Measurements from ENCODE around the gene ZKSCAN3. TPM values are rescaled to one million over a fixed set of nuclear protein-coding genes. Genes with fewer than 3 reads are reported as not detected.
"Not testable (repeated sequence)": the region's sequence is repeated elsewhere in the genome, so short reads cannot be mapped to it uniquely, and the experiment has no call there.

ZKSCAN3 gene
- total RNA-seq, 2 donors from 2014 or later: 4.0 to 4.5 TPM

GRCh38 chr6:28360961-28361360 is 11.2 kb downstream of the ZKSCAN3 start:
- DNase-seq (ENCODE audit: low spot score): no peak
- intact Hi-C loops (cut with DNase I): no loop called here

GRCh38 chr6:28365590-28365989 is 15.8 kb downstream of the ZKSCAN3 start:
- DNase-seq (ENCODE audit: low spot score); intact Hi-C loops (cut with DNase I): not testable (repeated sequence)

- intact Hi-C loops (cut with DNase I): no loop called here
- no peak for DNase-seq (ENCODE audit: low spot score)
Measured at GRCh38 chr6:28368522-28368921, 18.8 kb downstream of the ZKSCAN3 start.

- no peak for DNase-seq (ENCODE audit: low spot score)
- intact Hi-C loops (cut with DNase I): no loop called here
Measured at GRCh38 chr6:28369463-28369862, 19.7 kb downstream of the ZKSCAN3 start.

GRCh38 chr6:28370440-28370839 is 20.7 kb downstream of the ZKSCAN3 start:
- intact Hi-C loops (cut with DNase I): no loop called here
- no peak for DNase-seq (ENCODE audit: low spot score)

GRCh38 chr6:28371280-28371679 is 21.5 kb downstream of the ZKSCAN3 start:
- intact Hi-C loops (cut with DNase I): no loop called here

GRCh38 chr6:28371706-28372451 is 22.1 kb downstream of the ZKSCAN3 start:
- intact Hi-C loops (cut with DNase I): no loop called here
- no peak for DNase-seq (ENCODE audit: low spot score)

More at GRCh38 chr6:28371280-28371679, 21.5 kb downstream of the ZKSCAN3 start:
- DNase-seq (ENCODE audit: low spot score): no peak

- intact Hi-C loops (cut with DNase I): no loop called here
- no peak for DNase-seq (ENCODE audit: low spot score)
Measured at GRCh38 chr6:28373925-28374324, 24.2 kb downstream of the ZKSCAN3 start.

GRCh38 chr6:28377879-28378278 is 28.1 kb downstream of the ZKSCAN3 start:
- DNase-seq (ENCODE audit: low spot score): no peak
- intact Hi-C loops (cut with DNase I): no loop called here

- intact Hi-C loops (cut with DNase I): no loop called here
- no peak for DNase-seq (ENCODE audit: low spot score)
Measured at GRCh38 chr6:28378644-28379043, 28.9 kb downstream of the ZKSCAN3 start.

- intact Hi-C loops (cut with DNase I): no loop called here
- no peak for DNase-seq (ENCODE audit: low spot score)
Measured at GRCh38 chr6:28380381-28380780, 30.6 kb downstream of the ZKSCAN3 start.

- intact Hi-C loops (cut with DNase I): no loop called here
- DNase-seq (ENCODE audit: low spot score): peak; percentile 95
Measured at GRCh38 chr6:28383235-28384142, 33.7 kb downstream of the ZKSCAN3 start.

- intact Hi-C loops (cut with DNase I): no loop called here
- no peak for DNase-seq (ENCODE audit: low spot score)
Measured at GRCh38 chr6:28384143-28384533, 34.4 kb downstream of the ZKSCAN3 start.

GRCh38 chr6:28390688-28391087 is 40.9 kb downstream of the ZKSCAN3 start:
- intact Hi-C loops (cut with DNase I): no loop called here
- no peak for DNase-seq (ENCODE audit: low spot score)

GRCh38 chr6:28393912-28394662 is 44.3 kb downstream of the ZKSCAN3 start:
- DNase-seq (ENCODE audit: low spot score): no peak
- intact Hi-C loops (cut with DNase I): no loop called here

- intact Hi-C loops (cut with DNase I): no loop called here
- no peak for DNase-seq (ENCODE audit: low spot score)
Measured at GRCh38 chr6:28395918-28396317, 46.2 kb downstream of the ZKSCAN3 start.

- peak; percentile 96 for DNase-seq (ENCODE audit: low spot score)
- intact Hi-C loops (cut with DNase I): no loop called here
Measured at GRCh38 chr6:28399350-28400121, 49.8 kb downstream of the ZKSCAN3 start, which contains the start of gene ZSCAN12. Gene ZSCAN12 (minus strand): TSS chr6:28399747. CDS start chr6:28398405, 1,342 bp downstream.

- intact Hi-C loops (cut with DNase I): no loop called here
- DNase-seq (ENCODE audit: low spot score): peak; percentile 78
Measured at GRCh38 chr6:28400122-28400451, 50.3 kb downstream of the ZKSCAN3 start.

- DNase-seq (ENCODE audit: low spot score): no peak
- intact Hi-C loops (cut with DNase I): no loop called here
Measured at GRCh38 chr6:28401172-28401571, 51.4 kb downstream of the ZKSCAN3 start.
